Measurements from ENCODE around the gene ACOT8.

Gene ACOT8

GRCh38 chr20:45850926-45851325 is 6.3 kb downstream of the ACOT8 start:
- Histone ChIP-seq H3K36me3 (ENCODE audit: control insufficient read depth, insufficient read depth, low read length) (peaks cover 39% of the 10 kb centered on the region), H3K4me3 (ENCODE audit: extremely low read depth, insufficient read depth, low read length, poor library complexity, severe bottlenecking) (no peak overlapping the region), H3K4me1 (ENCODE audit: control insufficient read depth, insufficient read depth, low read length, poor library complexity, severe bottlenecking) (peaks cover under 1% of the 10 kb centered on the region), H3K9me3 (ENCODE audit: control insufficient read depth, low read length) (no peaks in the 10 kb centered on the region), H3K27ac (ENCODE audit: low read depth, low read length, severe bottlenecking) (no peak overlapping the region)
- WGBS, 2 experiments (ENCODE audit: insufficient coverage in 2 of 2), result 100% methylated on average over 1 of the region's 1 CpG

DNA sequence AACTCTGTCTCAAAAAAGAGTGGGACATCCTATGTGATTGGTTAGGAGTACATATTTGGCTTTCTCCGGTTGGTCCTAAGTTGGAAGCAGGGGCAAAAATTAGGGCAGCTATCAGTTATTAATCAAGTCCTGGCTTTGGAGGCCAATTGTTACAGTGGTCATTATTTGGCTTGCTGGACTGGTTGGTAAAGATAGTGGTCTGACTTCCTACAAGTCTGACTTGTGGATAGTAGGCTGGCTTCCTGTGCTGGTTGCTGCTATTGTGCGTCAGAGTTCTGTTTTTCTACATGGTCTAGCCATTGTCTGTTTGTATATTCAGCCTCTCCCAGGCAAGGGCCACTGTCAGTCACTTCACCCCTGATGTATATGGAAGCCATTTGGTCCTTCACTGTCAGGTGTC is 7.0 kb downstream of the ACOT8 start:
- Histone ChIP-seq H3K36me3 (ENCODE audit: control insufficient read depth, insufficient read depth, low read length) (peaks cover 45% of the 10 kb centered on the region), H3K4me3 (ENCODE audit: extremely low read depth, insufficient read depth, low read length, poor library complexity, severe bottlenecking) (no peak overlapping the region), H3K27ac (ENCODE audit: low read depth, low read length, severe bottlenecking) (no peak overlapping the region), H3K9me3 (ENCODE audit: control insufficient read depth, low read length) (no peaks in the 10 kb centered on the region), H3K4me1 (ENCODE audit: control insufficient read depth, insufficient read depth, low read length, poor library complexity, severe bottlenecking) (no peaks in the 10 kb centered on the region)
- WGBS, 2 experiments (ENCODE audit: insufficient coverage in 2 of 2), result 100% methylated on average over 1 of the region's 2 CpGs

DNA sequence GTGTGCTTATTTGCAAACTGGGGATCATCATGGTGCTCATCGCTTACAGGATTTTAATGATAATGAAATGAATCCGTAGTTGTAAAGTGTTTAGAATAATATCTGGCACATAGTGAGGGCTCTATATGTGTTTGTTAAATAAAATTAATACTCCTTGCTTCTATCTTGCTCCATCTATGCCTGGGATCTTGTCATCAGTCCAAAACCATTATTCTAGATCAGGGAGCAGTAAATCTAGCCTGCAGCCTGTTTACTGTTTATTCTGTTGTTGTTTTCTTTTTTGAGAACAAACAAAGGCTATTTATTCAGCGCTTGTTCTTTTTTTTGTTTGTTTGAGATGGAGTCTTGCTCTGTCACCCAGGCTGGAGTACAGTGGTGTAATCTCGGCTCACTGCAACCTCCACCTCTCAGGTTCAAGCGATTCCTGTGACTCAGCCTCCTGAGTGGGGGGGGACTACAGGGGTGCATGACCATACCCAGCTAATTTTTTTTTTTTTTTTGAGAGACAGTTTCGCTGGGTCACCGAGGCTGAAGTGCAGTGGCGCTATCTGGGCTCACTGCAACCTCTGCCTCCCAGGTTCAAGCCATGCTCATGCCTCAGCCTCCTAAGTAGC is 8.1 kb downstream of the ACOT8 start:
- WGBS, 2 experiments (ENCODE audit: insufficient coverage in 2 of 2), result 95 to 100% methylated on average over 3 to 4 of the region's 8 CpGs
- Histone ChIP-seq H3K36me3 (ENCODE audit: control insufficient read depth, insufficient read depth, low read length) (peaks cover 51% of the 10 kb centered on the region), H3K4me3 (ENCODE audit: extremely low read depth, insufficient read depth, low read length, poor library complexity, severe bottlenecking) (no peak overlapping the region), H3K9me3 (ENCODE audit: control insufficient read depth, low read length) (no peaks in the 10 kb centered on the region), H3K4me1 (ENCODE audit: control insufficient read depth, insufficient read depth, low read length, poor library complexity, severe bottlenecking) (no peaks in the 10 kb centered on the region), H3K27ac (ENCODE audit: low read depth, low read length, severe bottlenecking) (no peak overlapping the region)

DNA sequence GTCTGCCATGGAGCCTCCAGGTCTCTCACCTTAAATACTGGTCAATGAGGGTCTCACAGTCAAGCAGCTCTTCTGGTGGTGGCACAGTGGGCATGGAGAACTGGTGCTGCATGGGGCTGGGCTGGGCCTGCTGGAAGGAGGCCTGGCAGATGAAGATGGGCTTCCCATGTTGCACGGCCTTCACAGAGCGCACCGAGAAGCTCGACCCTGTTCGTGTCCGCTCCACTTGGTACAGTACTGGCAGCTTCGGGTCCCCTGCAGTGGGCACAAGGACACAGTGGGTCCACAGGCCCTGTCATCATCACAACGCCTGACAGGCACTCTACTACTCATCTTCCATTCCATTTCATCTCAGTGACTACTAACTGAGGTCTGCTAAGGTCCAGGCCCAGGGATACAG is 8.8 kb downstream of the ACOT8 start:
- no peak overlapping the region for H3K4me3 ChIP-seq (ENCODE audit: extremely low read depth, insufficient read depth, low read length, poor library complexity, severe bottlenecking)
- H3K9me3 ChIP-seq (ENCODE audit: control insufficient read depth, low read length), result no peaks in the 10 kb centered on the region
- 96 to 97% methylated on average over 8 of the region's 8 CpGs for WGBS, 2 experiments (ENCODE audit: insufficient coverage in 2 of 2)
- H3K36me3 ChIP-seq (ENCODE audit: control insufficient read depth, insufficient read depth, low read length), result peaks cover 52% of the 10 kb centered on the region
- H3K4me1 ChIP-seq (ENCODE audit: control insufficient read depth, insufficient read depth, low read length, poor library complexity, severe bottlenecking), result no peaks in the 10 kb centered on the region
- H3K27ac ChIP-seq (ENCODE audit: low read depth, low read length, severe bottlenecking), result no peak overlapping the region

- H3K4me1 ChIP-seq (ENCODE audit: control insufficient read depth, insufficient read depth, low read length, poor library complexity, severe bottlenecking), result no peaks in the 10 kb centered on the region
- H3K36me3 ChIP-seq (ENCODE audit: control insufficient read depth, insufficient read depth, low read length), result peaks cover 63% of the 10 kb centered on the region
- H3K9me3 ChIP-seq (ENCODE audit: control insufficient read depth, low read length), result no peaks in the 10 kb centered on the region
- H3K27ac ChIP-seq (ENCODE audit: low read depth, low read length, severe bottlenecking), result no peak overlapping the region
- no peak overlapping the region for H3K4me3 ChIP-seq (ENCODE audit: extremely low read depth, insufficient read depth, low read length, poor library complexity, severe bottlenecking)
Measured at GRCh38 chr20:45845452-45845851, 11.7 kb downstream of the ACOT8 start.

- 95 to 96% methylated on average over 10 to 13 of the region's 14 CpGs for WGBS, 2 experiments (ENCODE audit: insufficient coverage in 2 of 2)
- H3K36me3 ChIP-seq (ENCODE audit: control insufficient read depth, insufficient read depth, low read length), result peaks cover 65% of the 10 kb centered on the region
- no peaks in the 10 kb centered on the region for H3K9me3 ChIP-seq (ENCODE audit: control insufficient read depth, low read length)
- H3K4me3 ChIP-seq (ENCODE audit: extremely low read depth, insufficient read depth, low read length, poor library complexity, severe bottlenecking), result no peak overlapping the region
- no peak overlapping the region for H3K27ac ChIP-seq (ENCODE audit: low read depth, low read length, severe bottlenecking)
- H3K4me1 ChIP-seq (ENCODE audit: control insufficient read depth, insufficient read depth, low read length, poor library complexity, severe bottlenecking), result no peaks in the 10 kb centered on the region
Measured at GRCh38 chr20:45843506-45843905, 13.7 kb downstream of the ACOT8 start.

DNA sequence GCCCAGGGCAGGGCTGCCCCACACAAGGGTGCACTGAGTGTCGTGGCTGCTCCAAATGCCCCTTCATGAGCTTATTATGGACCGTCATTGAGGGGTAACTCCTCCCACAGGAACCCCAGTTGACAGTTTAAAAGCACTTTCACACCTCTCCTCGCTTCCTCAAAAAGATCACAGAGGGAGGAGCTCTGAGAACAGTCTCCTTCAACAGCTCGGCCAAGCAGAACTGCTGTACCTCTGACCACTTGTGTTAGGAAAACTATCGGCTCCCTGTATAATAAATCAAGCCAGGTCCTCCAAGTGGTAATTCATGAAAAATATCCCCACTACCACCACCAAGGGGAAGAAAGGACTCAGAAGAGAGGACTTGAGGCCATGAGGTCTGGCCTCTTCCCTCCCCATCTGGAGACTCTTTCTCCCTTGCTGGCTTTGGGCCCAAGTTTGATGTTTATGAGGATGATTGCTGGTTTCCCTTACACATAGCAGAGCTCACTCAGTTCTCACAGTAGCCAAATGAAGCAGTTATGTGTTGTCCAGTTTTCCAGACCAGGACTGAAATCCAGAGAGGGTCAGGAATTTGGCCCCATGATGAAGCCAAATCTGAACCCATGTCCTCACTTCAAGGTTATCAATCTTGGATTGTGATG is 14.9 kb downstream of the ACOT8 start:
- WGBS, 2 experiments (ENCODE audit: insufficient coverage in 2 of 2), result 89 to 92% methylated on average over 4 to 5 of the region's 5 CpGs
- H3K27ac ChIP-seq (ENCODE audit: low read depth, low read length, severe bottlenecking), result no peak overlapping the region
- no peaks in the 10 kb centered on the region for H3K9me3 ChIP-seq (ENCODE audit: control insufficient read depth, low read length)
- no peak overlapping the region for H3K4me3 ChIP-seq (ENCODE audit: extremely low read depth, insufficient read depth, low read length, poor library complexity, severe bottlenecking)
- H3K4me1 ChIP-seq (ENCODE audit: control insufficient read depth, insufficient read depth, low read length, poor library complexity, severe bottlenecking), result no peaks in the 10 kb centered on the region
- H3K36me3 ChIP-seq (ENCODE audit: control insufficient read depth, insufficient read depth, low read length), result peaks cover 70% of the 10 kb centered on the region

DNA sequence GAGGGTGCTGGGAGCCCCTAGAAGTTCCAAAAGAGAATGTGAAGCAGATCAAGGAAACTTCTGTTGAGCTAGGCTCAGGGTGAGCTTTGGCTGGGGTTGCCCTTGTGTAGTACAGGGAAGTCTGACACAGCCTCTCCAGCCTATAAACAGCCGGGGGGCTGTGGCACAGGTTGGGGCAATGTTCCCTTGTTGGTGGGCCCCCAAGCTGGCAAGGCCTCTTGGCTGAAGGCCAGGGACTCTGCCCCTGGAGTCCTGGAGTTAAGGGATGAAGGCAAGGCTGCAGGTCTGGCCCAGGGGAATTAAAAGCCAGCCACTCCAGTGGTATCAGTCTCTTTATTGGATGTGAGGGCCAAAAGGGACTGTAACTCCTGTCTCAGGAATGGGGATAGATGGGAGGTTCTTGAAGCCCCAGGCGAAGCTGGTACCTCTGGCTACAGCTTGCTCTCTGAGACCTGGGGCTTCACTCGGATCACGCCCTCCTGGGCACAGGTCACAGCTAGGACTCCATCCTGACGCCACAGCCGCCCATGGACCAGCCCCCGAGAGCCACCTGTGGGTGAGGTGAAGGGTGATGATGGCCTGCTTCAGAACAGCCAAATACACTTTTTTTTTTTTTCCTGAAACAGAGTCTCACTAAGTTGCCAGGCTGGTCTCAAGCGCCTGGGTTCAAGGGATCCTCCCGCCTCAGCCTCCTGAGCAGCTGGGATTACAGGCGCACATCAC is 15.6 kb downstream of the ACOT8 start:
- Histone ChIP-seq H3K4me3 (ENCODE audit: extremely low read depth, insufficient read depth, low read length, poor library complexity, severe bottlenecking) (no peak overlapping the region), H3K9me3 (ENCODE audit: control insufficient read depth, low read length) (no peaks in the 10 kb centered on the region), H3K27ac (ENCODE audit: low read depth, low read length, severe bottlenecking) (no peak overlapping the region), H3K4me1 (ENCODE audit: control insufficient read depth, insufficient read depth, low read length, poor library complexity, severe bottlenecking) (peaks cover 5% of the 10 kb centered on the region), H3K36me3 (ENCODE audit: control insufficient read depth, insufficient read depth, low read length) (peaks cover 68% of the 10 kb centered on the region)
- WGBS, 2 experiments (ENCODE audit: insufficient coverage in 2 of 2), result 95 to 100% methylated on average over 4 to 6 of the region's 10 CpGs

DNA sequence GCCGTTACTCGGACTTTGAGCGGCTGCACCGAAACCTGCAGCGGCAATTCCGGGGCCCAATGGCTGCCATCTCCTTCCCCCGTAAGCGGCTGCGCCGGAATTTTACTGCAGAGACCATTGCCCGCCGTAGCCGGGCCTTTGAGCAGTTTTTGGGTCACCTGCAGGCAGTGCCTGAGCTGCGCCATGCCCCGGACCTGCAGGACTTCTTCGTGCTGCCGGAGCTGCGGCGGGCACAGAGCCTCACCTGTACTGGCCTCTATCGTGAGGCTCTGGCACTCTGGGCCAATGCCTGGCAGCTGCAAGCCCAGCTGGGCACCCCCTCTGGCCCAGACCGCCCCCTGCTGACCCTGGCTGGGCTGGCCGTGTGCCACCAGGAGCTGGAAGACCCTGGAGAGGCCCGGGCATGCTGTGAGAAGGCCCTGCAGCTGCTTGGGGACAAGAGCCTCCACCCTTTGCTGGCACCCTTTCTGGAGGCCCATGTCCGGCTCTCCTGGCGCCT is 16.4 kb downstream of the ACOT8 start:
- WGBS, 2 experiments (ENCODE audit: insufficient coverage in 2 of 2), result 91 to 95% methylated on average over 21 to 23 of the region's 25 CpGs
- no peak overlapping the region for H3K27ac ChIP-seq (ENCODE audit: low read depth, low read length, severe bottlenecking)
- no peaks in the 10 kb centered on the region for H3K9me3 ChIP-seq (ENCODE audit: control insufficient read depth, low read length)
- peaks cover 6% of the 10 kb centered on the region for H3K4me1 ChIP-seq (ENCODE audit: control insufficient read depth, insufficient read depth, low read length, poor library complexity, severe bottlenecking)
- H3K36me3 ChIP-seq (ENCODE audit: control insufficient read depth, insufficient read depth, low read length), result peaks cover 63% of the 10 kb centered on the region
- H3K4me3 ChIP-seq (ENCODE audit: extremely low read depth, insufficient read depth, low read length, poor library complexity, severe bottlenecking), result no peak overlapping the region

GRCh38 chr20:45836841-45837240 is 20.4 kb downstream of the ACOT8 start:
- 75 to 83% methylated on average over 1 of the region's 1 CpG for WGBS, 2 experiments (ENCODE audit: insufficient coverage in 2 of 2)

DNA sequence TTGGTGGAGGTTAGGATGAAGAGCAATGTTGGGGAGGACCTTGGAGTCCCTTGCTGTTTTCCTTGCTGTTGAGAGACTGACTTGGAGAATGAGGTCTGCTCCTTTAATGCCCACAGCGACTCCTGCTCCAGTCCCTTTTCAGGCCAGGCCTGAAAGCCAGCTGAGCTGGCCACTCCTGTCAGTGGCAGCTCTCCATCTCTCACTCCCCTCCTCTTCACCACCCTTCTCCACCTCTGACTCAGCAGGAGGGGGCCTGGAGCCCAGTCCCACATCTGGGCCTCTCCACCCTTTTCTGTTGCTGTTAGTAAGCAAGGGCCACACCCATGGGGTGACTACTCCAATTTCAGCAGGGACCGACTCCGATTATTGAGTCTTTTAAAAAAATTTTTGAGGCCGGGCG is 21.4 kb downstream of the ACOT8 start:
- no peak overlapping the region for H3K4me3 ChIP-seq (ENCODE audit: extremely low read depth, insufficient read depth, low read length, poor library complexity, severe bottlenecking)
- H3K4me1 ChIP-seq (ENCODE audit: control insufficient read depth, insufficient read depth, low read length, poor library complexity, severe bottlenecking), result peaks cover 12% of the 10 kb centered on the region
- peaks cover 26% of the 10 kb centered on the region for H3K36me3 ChIP-seq (ENCODE audit: control insufficient read depth, insufficient read depth, low read length)
- no peaks in the 10 kb centered on the region for H3K9me3 ChIP-seq (ENCODE audit: control insufficient read depth, low read length)
- H3K27ac ChIP-seq (ENCODE audit: low read depth, low read length, severe bottlenecking), result no peak overlapping the region
- WGBS, 2 experiments (ENCODE audit: insufficient coverage in 2 of 2), result 89 to 100% methylated on average over 4 to 5 of the region's 5 CpGs

More at GRCh38 chr20:45836841-45837240, 20.4 kb downstream of the ACOT8 start:
- Histone ChIP-seq H3K9me3 (ENCODE audit: control insufficient read depth, low read length) (no peaks in the 10 kb centered on the region), H3K4me1 (ENCODE audit: control insufficient read depth, insufficient read depth, low read length, poor library complexity, severe bottlenecking) (peaks cover 12% of the 10 kb centered on the region), H3K36me3 (ENCODE audit: control insufficient read depth, insufficient read depth, low read length) (peaks cover 32% of the 10 kb centered on the region), H3K4me3 (ENCODE audit: extremely low read depth, insufficient read depth, low read length, poor library complexity, severe bottlenecking) (no peak overlapping the region), H3K27ac (ENCODE audit: low read depth, low read length, severe bottlenecking) (peak overlapping the region; percentile 29)

Measured in mesodermal cell (in vitro differentiated cells).